NCI-H187 (cell line): Measurements from ENCODE around the gene CAMK1D.

Experiments
- DNase-seq, 2 experiments: peaks; one replicate each; lab custom pipeline; 2025; lab: John Stamatoyannopoulos, UW

The CAMK1D gene

DNA sequence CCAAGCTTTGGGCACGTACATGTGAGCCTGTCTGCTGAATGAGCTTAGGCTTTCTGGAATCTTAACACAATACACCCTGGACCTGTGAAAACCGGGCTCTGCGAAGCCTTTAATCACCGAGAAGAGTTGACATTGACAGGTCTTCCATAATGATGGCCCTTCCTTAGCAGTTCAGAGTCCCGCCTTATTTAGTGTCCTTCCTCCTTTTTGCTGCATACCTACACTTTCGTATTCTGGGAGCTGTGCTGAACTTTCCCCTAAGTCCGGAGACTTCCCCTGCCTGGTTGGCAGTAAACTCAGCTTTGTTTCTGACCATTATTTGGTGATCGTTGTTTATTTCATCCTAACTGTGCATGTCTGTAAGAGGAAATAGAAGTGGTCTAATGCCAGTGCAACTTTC is 212.0 kb downstream of the CAMK1D start:
- no peak for DNase-seq

GRCh38 chr10:12561720-12562119 is 212.4 kb downstream of the CAMK1D start:
- DNase-seq: no peak

GRCh38 chr10:12563489-12563888 is 214.1 kb downstream of the CAMK1D start:
- DNase-seq: no peak

DNA sequence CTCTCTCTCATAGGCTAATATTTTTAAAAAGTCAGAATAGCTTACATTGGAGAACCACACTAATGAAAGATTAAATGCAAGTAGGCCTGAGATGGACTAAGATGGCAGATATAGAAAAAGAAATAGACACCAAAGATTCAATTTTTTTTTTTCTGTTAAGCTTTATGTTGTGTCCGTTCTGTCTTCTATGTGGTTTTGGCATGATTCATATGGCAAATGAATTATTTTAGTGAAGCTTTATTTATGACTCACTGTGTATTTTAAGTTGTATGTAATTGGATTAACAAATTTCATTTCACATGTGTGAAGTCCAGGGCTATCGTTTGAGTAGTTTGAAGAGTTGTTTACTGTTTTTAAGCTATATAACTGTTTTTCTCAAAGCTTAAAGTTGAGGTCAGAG is 214.8 kb downstream of the CAMK1D start:
- no peak for DNase-seq

GRCh38 chr10:12566161-12567115 is 217.1 kb downstream of the CAMK1D start:
- DNase-seq: no peak

GRCh38 chr10:12568391-12569009 is 219.2 kb downstream of the CAMK1D start:
- no peak for DNase-seq

GRCh38 chr10:12572281-12572680 is 222.9 kb downstream of the CAMK1D start:
- DNase-seq: no peak

DNA sequence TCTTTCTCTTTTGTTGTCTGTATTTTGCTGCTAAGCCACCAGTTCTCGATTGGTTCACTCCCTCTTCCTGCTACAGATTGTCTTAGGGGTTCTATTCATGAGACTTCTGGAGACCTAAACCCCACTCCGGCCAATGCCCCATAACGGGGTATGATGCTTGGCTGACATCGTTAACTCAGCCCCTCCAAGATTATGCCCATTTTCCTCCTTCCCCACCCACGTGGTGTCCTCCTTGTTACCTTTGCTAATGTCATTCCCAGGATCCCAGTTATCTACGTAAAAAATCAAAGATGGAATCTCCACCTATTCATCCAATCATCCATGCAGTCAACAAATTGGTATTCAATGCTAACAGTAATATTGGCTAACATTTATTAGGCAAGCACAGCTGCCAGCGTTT is 228.3 kb downstream of the CAMK1D start:
- DNase-seq: no peak

- no peak for DNase-seq
These were observed 230.9 kb downstream of the CAMK1D start for GRCh38 chr10:12579954-12580858.

GRCh38 chr10:12583891-12584595 is 234.7 kb downstream of the CAMK1D start:
- DNase-seq: no peak

- DNase-seq: no peak
These were observed 237.4 kb downstream of the CAMK1D start for GRCh38 chr10:12586741-12587140.

GRCh38 chr10:12587451-12587888 is 238.1 kb downstream of the CAMK1D start:
- DNase-seq: no peak

GRCh38 chr10:12588091-12588860 is 238.9 kb downstream of the CAMK1D start:
- no peak for DNase-seq

DNA sequence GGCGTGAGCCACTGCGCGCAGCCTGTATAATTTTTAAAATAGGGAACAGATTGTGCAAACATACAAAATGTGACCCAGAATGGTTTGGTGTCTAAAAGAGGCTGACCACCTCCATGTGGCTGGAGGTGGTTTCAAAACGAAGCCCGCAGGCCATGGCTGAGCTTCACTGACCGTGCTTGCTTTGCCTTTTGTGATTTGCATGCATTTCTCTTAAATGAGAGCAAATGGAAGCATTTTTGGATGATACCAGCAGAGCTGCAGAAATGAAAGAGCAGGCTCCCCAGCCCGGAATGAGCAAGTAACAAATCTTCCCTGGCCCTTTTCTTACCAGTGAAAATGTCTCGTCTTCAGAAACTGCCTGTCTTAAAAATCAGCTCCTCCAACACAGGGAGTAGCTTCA is 239.9 kb downstream of the CAMK1D start:
- DNase-seq: no peak

GRCh38 chr10:12589791-12590190 is 240.4 kb downstream of the CAMK1D start:
- DNase-seq: no peak

DNA sequence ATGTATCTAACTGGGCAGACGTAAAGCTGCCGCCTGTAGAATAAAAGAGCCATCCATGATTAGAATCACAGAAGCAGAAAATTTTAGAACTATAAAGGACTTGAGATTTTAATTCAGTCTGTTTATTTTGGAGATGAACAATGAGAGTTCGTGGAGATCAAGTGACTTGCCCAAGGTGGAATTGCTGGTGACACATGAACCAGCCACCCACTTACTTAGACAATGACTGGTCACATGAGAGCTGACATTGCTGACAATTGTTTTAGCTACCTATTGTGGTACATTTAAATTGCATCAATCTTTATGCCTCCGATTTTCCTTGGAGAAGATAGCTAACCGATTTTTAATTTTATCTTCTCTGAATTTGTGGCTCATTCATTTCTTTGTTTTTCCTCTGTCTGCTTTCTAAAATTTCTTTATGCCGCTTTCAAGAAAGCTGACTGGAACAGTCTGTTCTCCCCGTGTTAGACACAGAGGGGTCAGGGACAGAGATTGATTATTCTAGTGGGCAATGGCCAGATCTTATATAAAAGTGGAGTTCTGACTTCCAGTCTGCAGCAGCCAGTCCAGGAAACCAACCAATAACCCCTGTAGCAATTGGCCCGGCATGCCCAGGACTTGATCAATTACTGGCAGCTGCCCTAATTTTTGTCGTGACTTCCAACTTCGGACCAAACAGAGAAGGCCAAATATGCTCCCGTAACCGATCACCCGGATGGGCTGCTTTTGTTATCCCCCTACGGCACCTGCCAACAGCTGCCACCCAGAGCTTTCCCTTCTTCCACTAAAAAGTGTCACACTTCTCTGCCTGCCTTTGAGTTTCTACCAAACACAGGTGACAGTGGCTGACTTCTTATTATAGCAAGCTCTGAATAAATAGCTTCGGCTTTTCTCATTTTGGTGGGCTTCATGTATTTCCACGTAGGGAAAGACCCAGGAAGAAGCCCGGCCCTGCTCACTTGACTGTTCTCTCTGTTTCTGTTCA is 241.6 kb downstream of the CAMK1D start:
- no peak for DNase-seq

DNA sequence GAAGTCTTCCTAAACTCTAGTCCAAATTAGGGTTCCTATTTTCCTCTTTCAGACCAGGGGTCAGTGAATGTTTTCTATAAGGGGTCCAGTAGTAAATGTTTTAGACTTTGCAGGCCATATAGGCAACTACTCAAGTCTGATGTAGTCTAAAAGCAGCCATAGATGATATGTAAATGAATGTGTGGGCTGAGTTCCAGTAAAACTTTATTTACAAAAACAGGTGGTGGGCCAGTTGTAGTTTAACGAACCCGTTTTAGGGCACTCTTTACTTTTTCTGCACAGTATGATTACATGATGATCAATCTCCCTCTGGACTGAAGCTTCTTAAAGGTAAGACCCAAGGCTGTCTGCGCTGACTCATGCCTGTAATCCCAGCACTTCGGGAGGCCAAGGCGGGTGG is 243.6 kb downstream of the CAMK1D start:
- DNase-seq: no peak

DNA sequence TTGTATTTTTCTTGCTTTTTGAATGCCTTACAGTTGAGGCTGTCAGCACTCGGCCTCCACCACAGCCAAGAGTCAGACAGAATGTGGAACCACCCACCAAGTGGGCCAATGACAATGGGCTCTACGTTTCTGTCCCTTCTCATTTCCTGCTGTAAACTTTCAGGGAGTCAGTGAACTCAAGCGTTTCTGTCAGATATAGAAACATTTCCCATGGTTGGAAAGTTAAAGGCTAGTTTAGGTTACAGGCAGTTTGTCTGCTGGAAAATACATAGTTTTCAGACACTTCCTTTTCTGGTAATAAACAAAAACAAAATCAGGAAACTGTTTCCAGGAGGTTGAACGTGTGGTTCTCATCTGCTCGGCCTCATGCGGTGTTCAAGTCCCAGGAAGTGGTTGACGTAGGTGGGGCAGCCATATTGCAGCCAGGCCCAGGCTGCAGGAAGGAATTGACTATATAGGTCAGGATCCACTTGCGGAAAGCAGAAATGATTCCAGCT is 245.1 kb downstream of the CAMK1D start:
- no peak for DNase-seq

- no peak for DNase-seq
These were observed 246.7 kb downstream of the CAMK1D start for GRCh38 chr10:12595936-12596576.
